MCF 10A (cell line): Measurements from ENCODE around the gene CHD9. TPM values are rescaled to one million over a fixed set of nuclear protein-coding genes. Genes with fewer than 3 reads are reported as not detected.
A peak's percentile ranks its signal among the peaks of the same experiment; 100 is the strongest.

Experiments
- BruUV-seq: library from RNA; stranded (reverse); fragments of 400-500 nt; replicated peaks from 2 replicates; lab custom pipeline; 2021; lab: Mats Ljungman, UMichigan
- CTCF ChIA-PET: fragments of 300-600 bp; sonication (Branson Sonifier 250); formaldehyde crosslinking; extraction: SDS; loops from one replicate; lab custom pipeline; 2021; ENCODE audit warnings: antibody characterized with exemption, inconsistent platforms; lab: Yijun Ruan, JAX
- POLR2A ChIA-PET: fragments of 300-600, 350-650 bp; sonication (Branson Sonifier 250); formaldehyde crosslinking; extraction: SDS; loops from one replicate; lab custom pipeline; 2020; ENCODE audit warnings: antibody characterized with exemption, inconsistent platforms; lab: Yijun Ruan, JAX
- DNase-seq: peaks from one replicate; pipeline ENCODE4 v3.0.0-alpha.2; 2018; ENCODE audit not compliant: unreplicated experiment
- H3K27ac Mint-ChIP-seq: one replicate; pipeline ENCODE4 v1.8.0; 2022; ENCODE audit warnings: mild to moderate bottlenecking, low read depth, mixed read lengths; ENCODE audit not compliant: unreplicated experiment
- H3K27me3 Mint-ChIP-seq: one replicate; pipeline ENCODE4 v1.8.0; 2022; ENCODE audit warnings: mixed read lengths; ENCODE audit not compliant: insufficient read depth, unreplicated experiment
- H3K36me3 Mint-ChIP-seq: one replicate; pipeline ENCODE4 v1.8.0; 2022; ENCODE audit warnings: mild to moderate bottlenecking, moderate library complexity, mixed read lengths; ENCODE audit not compliant: insufficient read depth, unreplicated experiment
- H3K4me1 Mint-ChIP-seq: one replicate; pipeline ENCODE4 v1.8.0; 2022; ENCODE audit warnings: mixed read lengths; ENCODE audit not compliant: insufficient read depth, unreplicated experiment
- H3K4me3 Mint-ChIP-seq: one replicate; pipeline ENCODE4 v1.8.0; 2022; ENCODE audit warnings: mild to moderate bottlenecking, moderate library complexity, mixed read lengths; ENCODE audit not compliant: unreplicated experiment
- H3K9me3 Mint-ChIP-seq: one replicate; pipeline ENCODE4 v1.8.0; 2022; ENCODE audit warnings: mixed read lengths; ENCODE audit not compliant: unreplicated experiment
- CTCF ChIP-seq: fragments of 200-600 bp; IDR thresholded peaks from one replicate; pipeline ENCODE4 v1.8.0; 2022; ENCODE audit warnings: antibody characterized with exemption, mild to moderate bottlenecking; ENCODE audit not compliant: unreplicated experiment
- intact Hi-C: fragments of 100-400 bp; cut with micrococcal nuclease; formaldehyde crosslinking; loops from 2 replicates; pipeline ENCODE4 v1.14.1; 2022
- total RNA-seq: library from RNA; stranded (reverse); gene quantifications from 2 replicates; pipeline ENCODE4 v1.2.3, GENCODE V29; 2022

The CHD9 gene
- total RNA-seq, 1 experiment from 2014 or later = 62.8 TPM

DNA sequence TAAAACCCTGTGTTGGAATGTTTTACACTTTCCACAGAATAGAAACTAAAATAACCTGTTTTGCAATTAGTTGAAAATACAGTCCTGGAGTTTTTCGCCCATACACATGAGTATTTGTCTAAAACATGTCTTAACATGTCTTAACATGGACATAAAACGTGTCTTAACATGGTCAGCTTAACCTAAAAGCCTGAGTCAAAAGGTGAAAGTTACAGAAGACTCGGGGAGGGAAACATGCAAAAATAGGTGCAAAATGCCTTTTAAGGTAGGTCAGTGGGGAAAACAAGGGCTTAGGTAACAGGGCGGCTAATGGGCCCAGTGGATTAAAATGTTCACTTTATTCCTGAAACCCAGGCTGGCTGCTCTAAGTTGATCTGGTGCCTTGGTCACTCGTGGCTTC, 323.3 kb downstream of the CHD9 start:
- H3K36me3 Mint-ChIP-seq = no peaks in the 10 kb centered on the region
- CTCF ChIA-PET = no interaction called here
- no peaks in the 10 kb centered on the region for H3K27me3 Mint-ChIP-seq
- peaks cover 16% of the 10 kb centered on the region for H3K4me1 Mint-ChIP-seq
- no peaks in the 10 kb centered on the region for H3K9me3 Mint-ChIP-seq
- H3K4me3 Mint-ChIP-seq = peak overlapping the region; percentile 39
- POLR2A ChIA-PET = interaction anchor here (0.7 to 7.1 kb wide), 3 partner anchors 10 to 58 kb away, joined by 3 to 85 read pairs (median 4); partner anchors contain the start of gene RBL2
- intact Hi-C loops = no loop called here
- H3K27ac Mint-ChIP-seq = peak overlapping the region; percentile 88
- peak; percentile 61 for DNase-seq
- BruUV-seq = no TSS peak
- no peak for TF ChIP-seq CTCF

Other genes with a start within 250 kb of the CHD9 start
- gene CHD9NB, start 2.1 kb upstream of the CHD9 start, total RNA-seq = 2.4 and 2.9 TPM in 2 replicates